Suprapubic skin (tissue), 4 donors: ENCODE measurements around the gene ATG9A. TPM values are rescaled to one million over a fixed set of nuclear protein-coding genes. Genes with fewer than 3 reads are reported as not detected.

Experiments used
- DNase-seq, 2 donors: peaks; one replicate each; pipeline ENCODE4 v3.0.0-alpha.2; 2019; ENCODE audit warnings: low spot score in 2 of 2
- H3K27ac ChIP-seq: fragments of 200-600 bp; sonication (generic); one replicate; pipeline ENCODE4 v1.5.1; 2019
- H3K27me3 ChIP-seq: fragments of 200-600 bp; sonication (generic); one replicate; pipeline ENCODE4 v1.5.1; 2019
- H3K36me3 ChIP-seq: fragments of 200-600 bp; sonication (generic); one replicate; pipeline ENCODE4 v1.5.1; 2019
- H3K4me1 ChIP-seq: fragments of 200-600 bp; sonication (generic); one replicate; pipeline ENCODE4 v1.5.1; 2019
- H3K4me3 ChIP-seq: fragments of 200-600 bp; sonication (generic); one replicate; pipeline ENCODE4 v1.5.1; 2019; ENCODE audit warnings: mild to moderate bottlenecking
- H3K9me3 ChIP-seq: fragments of 200-600 bp; sonication (generic); one replicate; pipeline ENCODE4 v1.5.1; 2019
- EP300 ChIP-seq: sonication (generic); formaldehyde crosslinking; IDR thresholded peaks from one replicate; pipeline ENCODE4 v1.6.1; 2017; ENCODE audit warnings: antibody characterized with exemption
- POLR2A ChIP-seq, 2 donors: fragments of 450-650 bp; IDR thresholded peaks; one replicate each; pipeline ENCODE4 v1.6.1; 2017; ENCODE audit warnings: antibody characterized with exemption in 2 of 2, mild to moderate bottlenecking in 2 of 2, moderate library complexity in 2 of 2
- POLR2AphosphoS5 ChIP-seq, 3 donors: sonication (generic); formaldehyde crosslinking; IDR thresholded peaks; one replicate each; pipeline ENCODE4 v1.6.1; 2017; ENCODE audit warnings: antibody characterized with exemption in 3 of 3
- WGBS: methylation state at CpG from one replicate; pipeline ENCODE4 v1.1.5; 2018; 5-methylcytosine and 5-hydroxymethylcytosine counted together
- total RNA-seq, 4 donors: library from RNA; depleted of rRNA; stranded (reverse); fragments of >200 nt; gene quantifications; one replicate each; pipeline ENCODE4 v1.1.0, GENCODE V29; 2016
- TF ChIP-seq, protein P1 (sequence below), 2 donors: fragments of 200-600 bp in 1 of 2; fragments of 450-650 bp in 1 of 2; sonication (generic) in 1 of 2; IDR thresholded peaks; one replicate each; pipeline ENCODE4 v1.5.1; 2016 to 2019; ENCODE audit warnings: antibody characterized with exemption in 2 of 2, mild to moderate bottlenecking in 1 of 2, moderate library complexity in 1 of 2

Gene ATG9A
- total RNA-seq, 4 donors from 2014 or later, result 60.3 to 83.9 (median 64.6) TPM

DNA sequence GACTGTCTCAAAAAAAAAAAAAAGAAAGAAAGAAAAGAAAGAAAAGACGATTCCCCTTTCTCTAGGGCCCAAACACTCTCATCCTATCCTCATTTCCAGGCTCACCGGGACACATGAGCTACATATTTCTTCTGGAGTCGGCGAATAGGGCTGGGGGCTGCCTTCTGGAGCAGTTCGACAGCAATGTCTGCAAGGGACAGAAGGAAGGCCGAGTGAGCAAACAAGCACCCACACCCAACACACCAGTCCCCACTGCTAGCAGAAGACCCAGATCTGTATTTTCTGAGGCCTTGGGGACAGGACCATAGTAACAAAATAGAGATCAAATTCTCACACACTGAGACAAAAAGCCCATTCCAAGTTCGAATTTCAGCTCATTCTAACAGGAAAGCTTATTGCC is 54.0 kb downstream of the ATG9A start:
- WGBS, result 78% methylated on average over 7 of the region's 7 CpGs

DNA sequence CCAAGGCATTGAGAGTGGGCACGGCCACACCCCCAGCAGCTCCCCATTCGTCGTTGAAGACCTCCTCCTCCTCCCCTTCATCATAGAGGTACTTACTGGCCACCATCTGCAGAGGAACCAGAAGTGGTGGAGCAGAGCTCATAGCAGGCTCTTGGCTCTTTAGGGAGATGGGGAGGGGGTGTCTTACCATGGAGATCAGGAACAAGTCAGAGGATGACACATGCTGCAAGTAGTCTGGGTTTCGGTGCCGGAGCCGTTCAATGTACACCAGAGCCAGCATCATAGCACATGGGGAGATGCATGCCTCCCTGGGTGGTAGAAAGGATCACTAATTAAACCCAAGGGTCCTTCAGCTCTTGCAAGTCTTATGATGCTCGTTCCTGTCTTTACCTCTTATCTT is 54.6 kb downstream of the ATG9A start:
- peaks cover 47% of the 10 kb centered on the region for H3K4me1 ChIP-seq
- peaks cover 37% of the 10 kb centered on the region for H3K36me3 ChIP-seq
- no peak overlapping the region for H3K27ac ChIP-seq
- TF ChIP-seq POLR2A (IDR thresholded peaks at IDR 0.05) (no peak), EP300 (no peak), POLR2AphosphoS5 (IDR thresholded peaks at IDR 0.05) (no peak)
- TF ChIP-seq, protein P1, sequence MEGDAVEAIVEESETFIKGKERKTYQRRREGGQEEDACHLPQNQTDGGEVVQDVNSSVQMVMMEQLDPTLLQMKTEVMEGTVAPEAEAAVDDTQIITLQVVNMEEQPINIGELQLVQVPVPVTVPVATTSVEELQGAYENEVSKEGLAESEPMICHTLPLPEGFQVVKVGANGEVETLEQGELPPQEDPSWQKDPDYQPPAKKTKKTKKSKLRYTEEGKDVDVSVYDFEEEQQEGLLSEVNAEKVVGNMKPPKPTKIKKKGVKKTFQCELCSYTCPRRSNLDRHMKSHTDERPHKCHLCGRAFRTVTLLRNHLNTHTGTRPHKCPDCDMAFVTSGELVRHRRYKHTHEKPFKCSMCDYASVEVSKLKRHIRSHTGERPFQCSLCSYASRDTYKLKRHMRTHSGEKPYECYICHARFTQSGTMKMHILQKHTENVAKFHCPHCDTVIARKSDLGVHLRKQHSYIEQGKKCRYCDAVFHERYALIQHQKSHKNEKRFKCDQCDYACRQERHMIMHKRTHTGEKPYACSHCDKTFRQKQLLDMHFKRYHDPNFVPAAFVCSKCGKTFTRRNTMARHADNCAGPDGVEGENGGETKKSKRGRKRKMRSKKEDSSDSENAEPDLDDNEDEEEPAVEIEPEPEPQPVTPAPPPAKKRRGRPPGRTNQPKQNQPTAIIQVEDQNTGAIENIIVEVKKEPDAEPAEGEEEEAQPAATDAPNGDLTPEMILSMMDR (IDR thresholded peaks at IDR 0.05), result no peak
- H3K9me3 ChIP-seq, result no peaks in the 10 kb centered on the region
- no peak overlapping the region for H3K4me3 ChIP-seq
- DNase-seq, result peak in 1 of 2 donors; percentile 38
- WGBS, result 80% methylated on average over 7 of the region's 7 CpGs
- no peaks in the 10 kb centered on the region for H3K27me3 ChIP-seq

More for the DNA sequence above, 54.0 kb downstream of the ATG9A start:
- DNase-seq, result peak in 1 of 2 donors; percentile 35
- Histone ChIP-seq H3K27ac (no peak overlapping the region), H3K9me3 (no peaks in the 10 kb centered on the region), H3K4me1 (peaks cover 50% of the 10 kb centered on the region), H3K4me3 (peak overlapping the region; percentile 85), H3K36me3 (peaks cover 44% of the 10 kb centered on the region), H3K27me3 (no peaks in the 10 kb centered on the region)
- TF ChIP-seq POLR2AphosphoS5 (IDR thresholded peaks at IDR 0.05), result no peak
- TF ChIP-seq EP300, result no peak
- TF ChIP-seq, protein P1 (IDR thresholded peaks at IDR 0.05), result no peak
- TF ChIP-seq POLR2A (IDR thresholded peaks at IDR 0.05), result no peak

DNA sequence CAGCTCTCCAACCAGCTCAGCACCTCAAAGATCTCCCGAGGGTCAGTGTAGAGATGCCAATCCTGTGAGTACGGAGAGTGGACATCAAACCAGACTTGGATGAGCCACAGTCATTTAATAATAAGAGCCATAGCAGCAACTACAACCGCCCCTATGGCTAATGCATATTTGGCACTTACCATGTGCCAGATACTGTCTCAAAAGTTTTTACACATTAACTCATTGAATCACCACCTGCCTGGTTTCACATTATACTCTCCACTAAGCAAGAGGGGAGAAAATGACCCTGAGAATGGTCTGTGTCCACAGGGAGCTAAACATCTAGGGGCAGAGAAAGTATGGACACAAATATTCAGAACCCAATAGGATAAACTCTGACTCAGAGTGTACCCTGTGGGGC is 55.3 kb downstream of the ATG9A start:
- DNase-seq, result no peak
- WGBS, result 84% methylated on average over 3 of the region's 3 CpGs
- H3K4me1 ChIP-seq, result peaks cover 40% of the 10 kb centered on the region

DNA sequence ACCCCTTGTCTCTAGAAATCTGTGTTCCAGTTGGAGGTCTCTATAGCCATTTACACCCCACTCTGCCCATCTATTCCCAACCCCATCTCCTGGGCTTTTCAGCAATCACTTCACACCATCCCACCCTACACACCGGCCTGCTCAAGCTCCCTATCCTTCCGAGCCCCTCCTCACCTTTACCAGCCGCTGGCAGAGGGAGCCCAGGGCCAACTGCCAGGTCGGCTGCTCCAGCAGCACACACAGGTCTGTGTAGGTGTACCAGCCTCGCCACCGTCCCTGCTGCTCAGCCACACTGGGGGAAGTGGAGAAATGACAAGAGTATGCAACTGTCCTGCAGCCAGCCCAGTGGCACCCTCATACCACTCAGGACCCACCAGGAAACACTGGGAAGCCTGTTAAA is 56.3 kb downstream of the ATG9A start:
- Histone ChIP-seq H3K4me1 (peaks cover 32% of the 10 kb centered on the region), H3K9me3 (no peaks in the 10 kb centered on the region), H3K36me3 (peaks cover 33% of the 10 kb centered on the region), H3K4me3 (no peak overlapping the region), H3K27me3 (no peaks in the 10 kb centered on the region), H3K27ac (no peak overlapping the region)
- no peak for DNase-seq
- 93% methylated on average over 6 of the region's 6 CpGs for WGBS
- TF ChIP-seq POLR2AphosphoS5 (IDR thresholded peaks at IDR 0.05) (no peak), POLR2A (IDR thresholded peaks at IDR 0.05) (no peak), EP300 (no peak)
- TF ChIP-seq, protein P1 (IDR thresholded peaks at IDR 0.05), result no peak

More for the DNA sequence above, 55.3 kb downstream of the ATG9A start:
- TF ChIP-seq POLR2A (IDR thresholded peaks at IDR 0.05) (no peak), POLR2AphosphoS5 (IDR thresholded peaks at IDR 0.05) (no peak), EP300 (no peak)
- TF ChIP-seq, protein P1 (IDR thresholded peaks at IDR 0.05), result no peak
- Histone ChIP-seq H3K9me3 (no peaks in the 10 kb centered on the region), H3K27ac (no peak overlapping the region), H3K27me3 (no peaks in the 10 kb centered on the region), H3K36me3 (peaks cover 33% of the 10 kb centered on the region), H3K4me3 (no peak overlapping the region)

DNA sequence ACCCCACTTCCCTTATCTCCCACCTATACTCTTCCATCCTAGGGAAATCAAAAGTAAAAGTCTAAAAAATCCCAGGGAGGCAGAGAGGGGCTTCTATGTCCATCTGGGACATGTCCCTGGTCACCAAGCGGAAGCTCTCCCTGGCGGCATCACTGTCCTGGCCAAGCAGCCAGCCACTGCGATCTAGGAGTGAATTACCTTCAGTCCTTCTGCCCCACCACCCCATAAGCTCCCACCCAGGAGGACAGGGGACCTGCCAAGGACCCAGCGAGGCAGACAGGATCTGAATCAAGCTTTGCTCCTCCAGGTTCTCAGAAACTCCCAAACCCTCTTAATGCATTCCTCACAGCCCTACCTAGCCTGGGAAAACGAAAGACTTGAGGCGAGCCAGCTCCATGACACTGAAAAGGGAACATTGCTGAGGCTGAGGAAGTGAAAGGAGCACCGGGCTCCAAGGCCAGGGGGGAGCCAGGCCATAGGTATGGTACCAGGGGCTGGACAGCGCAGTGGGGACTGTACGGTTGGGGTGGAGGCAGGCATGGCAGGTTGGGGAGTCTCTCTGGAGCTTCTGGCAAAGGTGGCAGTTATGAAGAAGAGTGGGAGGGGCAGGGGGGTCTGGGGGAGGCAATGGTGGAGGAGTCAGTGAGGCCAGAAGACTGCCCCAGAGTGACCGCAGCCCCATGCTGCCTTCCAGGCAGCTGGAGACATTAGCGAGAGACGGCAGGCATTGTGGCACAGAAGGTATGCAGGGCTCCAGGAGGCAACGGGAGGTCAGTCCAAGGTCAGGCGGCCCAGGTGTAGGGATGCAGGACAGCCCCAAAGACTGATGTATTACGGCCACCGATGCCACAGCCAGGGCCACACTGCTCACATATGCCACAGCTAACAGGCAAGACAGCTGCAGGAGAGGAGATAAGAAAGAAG is 56.9 kb downstream of the ATG9A start:
- Histone ChIP-seq H3K36me3 (peaks cover 33% of the 10 kb centered on the region), H3K9me3 (no peaks in the 10 kb centered on the region), H3K27ac (no peak overlapping the region), H3K4me3 (no peak overlapping the region), H3K27me3 (no peaks in the 10 kb centered on the region), H3K4me1 (peaks cover 32% of the 10 kb centered on the region)
- DNase-seq, result no peak
- 90% methylated on average over 16 of the region's 16 CpGs for WGBS
- TF ChIP-seq POLR2A (IDR thresholded peaks at IDR 0.05) (no peak), EP300 (no peak), POLR2AphosphoS5 (IDR thresholded peaks at IDR 0.05) (no peak)
